HUDEP-2 (cell line): ENCODE results near the gene MRPS6.

ENCODE experiments used
- DNase-seq, 76 experiments: peaks; one replicate each; lab custom pipeline; 2025; ENCODE audit not compliant: unreplicated experiment in 76 of 76; lab: John Stamatoyannopoulos, UW

The MRPS6 gene

GRCh38 chr21:34065027-34065426, 8.4 kb upstream of the MRPS6 start:
- no peak for DNase-seq

- DNase-seq: no peak
Observed at GRCh38 chr21:34071683-34072082, 1.7 kb upstream of the MRPS6 start.

- DNase-seq: peak in 1 of 76 experiments; percentile 15
Observed at GRCh38 chr21:34072145-34073031, 990 bp upstream of the MRPS6 start.

GRCh38 chr21:34073749-34074282, 438 bp downstream of the MRPS6 start:
- DNase-seq: peak in 27 of 76 experiments; percentile 21 to 70 (median 46)

DNA sequence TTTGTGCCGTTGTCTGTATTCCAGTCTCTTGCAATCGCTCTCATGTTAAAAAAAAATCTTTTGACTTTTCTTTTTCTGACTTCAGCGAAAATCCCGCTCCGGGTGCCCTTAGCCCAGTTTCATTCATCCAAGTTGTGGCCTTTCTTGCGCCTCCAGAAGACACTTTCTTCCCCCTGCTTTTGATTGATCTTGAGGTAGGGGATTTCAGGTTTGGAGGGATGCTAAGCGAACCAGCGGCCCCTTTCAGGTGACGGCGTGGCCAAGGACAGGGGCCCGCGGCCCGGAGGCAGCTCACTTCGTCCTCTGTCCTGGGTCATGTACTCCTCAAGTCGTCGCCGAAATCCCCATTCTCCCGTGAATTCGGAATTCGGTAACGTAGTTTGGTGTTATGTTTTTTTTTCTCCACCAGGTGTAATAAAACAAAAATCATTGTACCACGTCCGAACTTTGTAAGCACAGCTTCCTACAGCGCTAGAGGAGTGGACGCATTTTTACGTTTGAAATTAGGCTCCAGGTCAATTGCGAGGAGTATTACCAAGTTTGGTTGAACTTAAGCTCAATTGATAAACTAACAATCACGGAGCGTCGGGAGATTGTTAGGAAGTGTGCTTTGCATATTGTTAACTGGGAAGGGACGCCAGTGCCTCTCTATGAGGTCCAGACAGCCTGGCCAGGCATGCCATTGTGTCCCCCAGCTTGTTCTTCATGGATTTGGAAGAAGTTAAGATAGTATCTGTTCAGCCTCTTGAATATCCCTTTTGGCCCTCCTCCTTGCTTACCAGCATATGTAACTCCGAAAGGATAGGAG, 1.1 kb downstream of the MRPS6 start:
- peak in 1 of 76 experiments; percentile 37 for DNase-seq

- DNase-seq: no peak
Observed at GRCh38 chr21:34075091-34075425, 1.7 kb downstream of the MRPS6 start.

DNA sequence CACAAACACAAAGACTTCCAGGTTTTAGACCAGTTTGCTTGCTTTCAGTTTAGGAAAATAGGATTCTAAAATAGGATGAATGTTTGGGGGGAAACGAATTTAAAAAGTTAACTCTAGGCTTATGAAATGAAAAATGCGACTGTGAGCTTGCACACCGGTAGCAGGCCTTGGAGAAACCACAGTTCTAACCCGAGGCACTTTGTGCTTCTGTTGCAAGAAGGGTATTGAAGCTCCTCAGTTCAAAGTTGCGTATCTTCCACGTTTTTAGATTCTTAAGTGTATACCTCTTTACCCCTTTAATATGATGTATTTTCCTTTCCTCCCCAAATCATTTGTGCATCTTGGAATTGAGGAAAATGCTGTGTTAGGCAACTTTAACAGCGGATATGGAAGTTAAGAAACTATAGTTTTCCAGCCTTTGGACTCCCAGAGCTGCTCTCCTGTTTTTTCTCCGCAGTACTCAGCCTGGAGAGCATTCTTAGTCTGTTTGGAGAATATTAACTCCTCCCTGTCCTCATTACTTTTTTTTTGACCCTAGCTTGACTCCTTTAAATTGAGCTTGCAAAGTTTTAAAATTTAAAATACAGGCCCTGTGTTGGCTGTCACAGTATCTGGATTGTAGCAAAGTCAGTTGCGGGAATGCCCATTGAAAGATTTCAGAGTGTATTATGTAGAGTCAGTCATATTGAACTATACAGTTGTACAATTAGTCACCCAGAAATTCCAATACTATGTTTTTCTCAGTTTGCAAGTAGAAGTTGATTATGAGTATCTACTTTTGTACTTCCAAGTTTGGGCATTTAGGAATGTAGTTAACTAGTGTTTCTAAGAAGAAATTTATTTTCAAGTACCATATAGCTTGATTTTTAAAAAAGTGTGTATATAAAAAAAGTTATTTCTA, 2.6 kb downstream of the MRPS6 start:
- no peak for DNase-seq

- no peak for DNase-seq
Observed at GRCh38 chr21:34076835-34077234, 3.5 kb downstream of the MRPS6 start.

DNA sequence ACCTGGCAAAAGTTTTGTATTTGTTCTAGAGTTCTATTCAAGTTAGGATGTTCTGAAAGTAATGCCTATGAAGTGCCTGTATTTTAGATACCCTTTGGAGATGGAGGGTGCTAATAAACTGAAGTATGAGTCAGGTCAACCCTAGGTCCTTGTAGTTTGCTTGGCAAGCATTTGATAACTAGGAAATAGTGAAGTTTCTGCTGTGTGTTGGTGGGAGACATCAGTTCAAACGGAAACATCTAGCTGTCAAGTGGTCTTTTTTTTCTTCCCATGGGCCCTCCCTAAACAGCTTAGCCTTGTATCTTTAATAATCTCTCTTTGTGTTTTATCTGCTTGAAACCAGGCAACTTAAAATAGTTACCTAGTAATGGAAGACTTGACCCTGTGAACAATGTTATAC, 4.5 kb downstream of the MRPS6 start:
- peak in 9 of 76 experiments; percentile 7 to 56 (median 24) for DNase-seq

- peak in 3 of 76 experiments; percentile 5 to 28 (median 16) for DNase-seq
Observed at GRCh38 chr21:34078915-34079314, 5.5 kb downstream of the MRPS6 start.

DNA sequence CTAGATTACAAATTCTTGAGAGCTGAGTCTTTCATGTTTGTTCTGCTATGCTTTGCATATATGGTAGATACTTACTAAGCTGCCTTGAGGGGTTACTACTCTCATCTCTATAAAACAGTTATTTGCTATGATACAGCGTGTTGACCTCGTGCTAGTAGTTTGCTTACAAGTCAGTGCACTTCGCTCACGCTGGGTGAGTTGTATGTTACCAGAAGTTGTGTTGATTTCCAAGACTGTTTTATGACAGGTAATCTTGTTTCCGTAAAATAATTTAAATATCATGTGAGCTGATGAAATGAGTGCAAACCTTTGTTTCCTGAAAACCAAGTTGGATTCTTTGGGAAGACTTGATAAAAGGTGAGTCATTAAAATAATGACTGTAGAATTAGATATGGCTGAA, 7.3 kb downstream of the MRPS6 start:
- DNase-seq: no peak

DNA sequence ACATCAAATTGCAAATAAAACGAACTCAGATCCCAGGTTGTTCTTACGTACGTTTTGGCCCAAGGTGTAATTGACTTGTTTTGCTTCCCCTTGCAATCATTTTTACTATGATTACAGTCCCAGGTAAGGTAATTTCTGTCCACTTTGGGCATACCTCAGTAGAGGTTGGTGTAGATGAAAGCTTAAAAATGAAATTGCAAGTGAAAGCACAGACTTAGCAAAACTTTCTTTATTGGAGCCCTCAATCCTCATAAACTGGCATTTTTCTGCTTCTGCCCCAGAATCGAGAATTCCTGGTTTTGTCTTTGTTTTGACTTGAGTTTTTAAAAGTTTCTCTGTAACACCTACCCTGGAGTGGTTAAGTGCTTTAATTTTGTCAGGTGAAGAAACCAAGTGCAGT, 9.4 kb downstream of the MRPS6 start:
- DNase-seq: no peak

- DNase-seq: no peak
Observed at GRCh38 chr21:34083357-34083756, 10.0 kb downstream of the MRPS6 start.

DNA sequence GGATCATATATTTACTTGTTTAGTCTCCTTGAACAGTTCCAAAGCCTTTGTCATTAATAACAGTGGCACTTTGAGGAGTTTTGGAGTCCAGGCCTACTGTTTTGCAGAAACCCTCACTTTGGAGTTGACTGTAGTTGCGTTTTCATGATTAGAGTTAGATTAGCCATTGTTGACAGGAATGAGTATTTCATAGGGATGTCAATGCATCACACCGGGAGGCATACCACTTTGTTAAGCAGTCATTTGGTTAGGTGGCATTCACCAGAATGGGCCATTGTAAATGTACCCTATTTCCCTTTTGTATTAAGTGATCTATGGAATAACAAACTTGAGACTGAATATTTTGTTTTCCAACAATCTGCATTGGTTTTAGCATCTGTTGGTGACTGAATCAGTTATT, 11.8 kb downstream of the MRPS6 start:
- no peak for DNase-seq

GRCh38 chr21:34086887-34087306, 13.5 kb downstream of the MRPS6 start:
- peak in 2 of 76 experiments; percentile 12 to 25 for DNase-seq

DNA sequence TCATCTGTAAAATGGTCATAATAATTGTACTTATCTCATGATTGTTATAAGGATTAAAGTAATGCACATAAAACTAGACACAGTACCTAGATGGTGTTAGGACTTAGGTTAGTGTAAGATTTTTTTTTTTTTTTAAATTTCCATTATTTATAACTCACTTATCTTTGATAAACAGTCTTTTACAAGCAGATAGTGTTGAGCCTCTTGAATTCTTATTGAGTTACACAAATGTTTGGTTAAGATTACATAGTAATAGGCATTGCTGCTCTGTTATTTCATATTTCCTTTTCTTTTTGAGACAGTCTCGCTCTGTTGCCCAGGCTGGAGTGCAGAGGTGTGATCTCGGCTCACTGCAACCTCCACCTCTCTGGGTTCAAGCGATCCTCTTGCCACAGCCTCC, 15.4 kb downstream of the MRPS6 start:
- no peak for DNase-seq

DNA sequence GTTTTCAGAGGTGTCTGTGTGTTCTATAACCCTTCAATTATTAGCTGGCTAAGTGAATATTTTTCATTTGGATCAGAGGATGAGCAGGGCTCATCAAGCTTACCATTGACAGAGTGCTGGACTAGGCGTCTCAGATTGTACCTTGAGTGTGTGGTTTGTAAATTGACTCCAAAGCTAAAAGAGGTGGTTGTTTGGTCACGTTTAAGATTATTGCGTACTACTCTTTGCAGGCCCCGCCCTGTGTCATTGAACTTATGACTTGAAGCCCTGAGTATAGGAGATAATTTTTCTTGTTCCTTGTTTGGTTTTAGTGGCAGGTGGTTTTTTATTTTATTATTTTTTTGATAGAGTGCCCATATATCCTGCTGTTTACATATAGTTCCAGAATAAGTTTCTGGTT, 17.7 kb downstream of the MRPS6 start:
- DNase-seq: no peak

DNA sequence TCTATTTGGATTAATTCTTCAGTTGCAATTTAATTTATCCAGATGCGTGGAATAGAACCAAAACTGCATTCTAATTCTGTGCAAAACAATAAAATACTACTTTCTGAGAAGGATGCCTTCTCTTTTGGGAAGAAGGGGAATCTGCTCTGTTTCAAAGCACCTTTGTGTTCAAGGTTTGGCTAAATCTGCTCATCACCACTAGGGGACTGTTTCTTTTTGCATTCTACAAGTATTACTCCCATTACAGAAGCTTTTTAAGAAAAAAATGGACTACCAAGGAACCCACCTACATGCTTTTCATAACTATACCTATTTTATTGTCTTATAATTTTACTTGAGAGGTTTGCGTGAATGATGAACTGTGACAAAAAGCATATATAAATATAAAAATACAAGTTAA, 18.2 kb downstream of the MRPS6 start:
- DNase-seq: no peak

GRCh38 chr21:34092262-34092921, 19.0 kb downstream of the MRPS6 start:
- DNase-seq: no peak

- DNase-seq: no peak
Observed at GRCh38 chr21:34093083-34093482, 19.7 kb downstream of the MRPS6 start.
